IPS DF 6.9 (cell line): ENCODE measurements around the gene AKT3.
"Not testable (repeated sequence)": the region's sequence is repeated elsewhere in the genome, so short reads cannot be mapped to it uniquely, and the experiment has no call there.

Experiments
- DNase-seq: peaks from one replicate; pipeline ENCODE4 v3.0.0-alpha.2; 2013; ENCODE audit warnings: low read depth, low spot score
- H3K27ac ChIP-seq: one replicate; pipeline ENCODE4 v1.5.1; 2013; ENCODE audit warnings: low read length, control low read depth
- H3K27me3 ChIP-seq: 2 replicates; pipeline ENCODE4 v1.6.1; 2013; ENCODE audit warnings: mild to moderate bottlenecking, low read length; ENCODE audit not compliant: control insufficient read depth, insufficient read depth
- H3K36me3 ChIP-seq: 2 replicates; pipeline ENCODE4 v1.6.1; 2013; ENCODE audit warnings: low read length; ENCODE audit not compliant: control insufficient read depth, insufficient read depth
- H3K4me1 ChIP-seq: 2 replicates; pipeline ENCODE4 v1.6.1; 2013; ENCODE audit warnings: low read length; ENCODE audit not compliant: control insufficient read depth, insufficient read depth
- H3K4me3 ChIP-seq: 2 replicates; pipeline ENCODE4 v1.5.1; 2013; ENCODE audit warnings: mild to moderate bottlenecking, low read length
- H3K9me3 ChIP-seq: 2 replicates; pipeline ENCODE4 v1.6.1; 2013; ENCODE audit warnings: low read length, inconsistent platforms; ENCODE audit not compliant: control insufficient read depth, insufficient read depth
- WGBS: extraction: QIAGEN DNeasy Blood & Tissue Kit; methylation state at CpG from one replicate; pipeline ENCODE4 v1.1.7; 2013; ENCODE audit warnings: mixed read lengths, missing lambda C conversion rate; ENCODE audit not compliant: insufficient read length, insufficient coverage; 5-methylcytosine and 5-hydroxymethylcytosine counted together

AKT3 gene

DNA sequence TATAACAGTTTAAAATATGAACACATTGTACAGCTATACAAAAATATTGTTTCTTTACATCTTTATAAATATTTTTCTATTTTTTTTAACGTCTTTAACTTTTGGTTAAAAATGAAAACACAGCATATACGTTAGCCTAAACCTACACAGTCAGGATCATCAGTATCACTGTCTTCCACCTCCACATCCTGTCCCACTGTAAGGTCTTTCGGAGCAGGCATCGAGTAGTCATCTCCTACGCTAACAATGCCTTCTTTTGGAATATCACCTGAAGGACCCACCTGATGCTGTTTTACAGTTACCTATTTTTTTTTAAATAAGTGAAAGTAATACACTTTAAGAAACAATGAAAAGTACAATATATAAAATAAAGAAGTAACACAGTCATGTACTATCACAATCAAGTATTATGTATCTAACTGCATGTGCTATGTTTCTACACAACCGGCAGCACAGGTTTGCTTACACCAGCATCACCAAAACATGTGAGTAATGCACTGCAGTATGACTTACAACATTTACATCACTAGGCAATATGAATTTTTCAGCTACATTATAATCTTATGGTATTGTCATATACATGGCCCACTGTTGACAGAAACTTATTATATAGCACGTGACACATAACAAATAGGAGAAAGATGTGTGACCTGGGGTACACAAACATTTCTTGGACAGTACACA, 254.4 kb downstream of the AKT3 start:
- Histone ChIP-seq H3K4me1 (no peaks in the 10 kb centered on the region), H3K27ac (no peak overlapping the region), H3K9me3 (no peaks in the 10 kb centered on the region), H3K4me3 (no peak overlapping the region), H3K27me3 (no peaks in the 10 kb centered on the region), H3K36me3 (no peaks in the 10 kb centered on the region)
- DNase-seq: no peak
- no CpG with 5 or more reads among the region's 7 CpGs for WGBS

DNA sequence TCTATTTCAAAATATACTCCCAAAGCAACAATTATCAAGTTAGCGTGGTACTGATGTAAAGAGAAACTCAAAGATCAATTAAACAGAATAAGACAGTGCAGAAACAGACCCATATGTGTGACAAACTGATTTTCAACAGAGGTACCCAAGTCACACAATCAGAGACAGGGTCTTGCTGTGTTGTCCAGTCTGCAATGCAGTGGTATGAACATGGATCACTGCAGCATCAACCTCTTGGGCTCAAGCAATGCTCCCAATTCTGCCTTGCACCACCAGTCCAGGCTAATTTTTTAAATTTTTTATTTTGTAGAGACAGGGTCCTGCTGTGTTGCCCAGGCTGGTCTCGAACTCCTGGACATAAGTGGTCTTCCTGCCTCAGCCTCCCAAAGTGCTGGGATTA, 255.6 kb downstream of the AKT3 start:
- no CpG with 5 or more reads among the region's 2 CpGs for WGBS
- Histone ChIP-seq H3K9me3 (no peaks in the 10 kb centered on the region), H3K36me3 (no peaks in the 10 kb centered on the region), H3K27me3 (no peaks in the 10 kb centered on the region), H3K4me1 (no peaks in the 10 kb centered on the region), H3K27ac (no peak overlapping the region), H3K4me3 (no peak overlapping the region)
- no peak for DNase-seq

DNA sequence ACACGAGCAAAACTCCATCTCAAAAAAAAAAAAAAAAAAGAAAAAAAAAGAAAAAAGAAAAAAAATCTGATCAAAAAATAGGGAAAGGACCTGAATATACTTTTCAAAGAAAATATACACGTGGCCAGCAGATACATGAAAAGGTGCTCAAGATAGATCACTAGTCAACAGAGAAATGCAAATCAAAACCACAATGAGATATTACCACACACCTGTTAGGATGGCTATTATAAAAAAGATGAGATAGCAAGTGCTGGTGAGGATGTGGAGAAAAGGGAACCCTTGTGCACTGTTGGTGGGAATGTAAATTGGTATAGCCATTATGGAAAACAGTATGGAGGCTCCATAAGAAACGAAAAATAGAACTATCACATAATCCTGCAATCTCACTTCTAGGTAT, 260.8 kb downstream of the AKT3 start:
- H3K27ac ChIP-seq: not testable (repeated sequence)

DNA sequence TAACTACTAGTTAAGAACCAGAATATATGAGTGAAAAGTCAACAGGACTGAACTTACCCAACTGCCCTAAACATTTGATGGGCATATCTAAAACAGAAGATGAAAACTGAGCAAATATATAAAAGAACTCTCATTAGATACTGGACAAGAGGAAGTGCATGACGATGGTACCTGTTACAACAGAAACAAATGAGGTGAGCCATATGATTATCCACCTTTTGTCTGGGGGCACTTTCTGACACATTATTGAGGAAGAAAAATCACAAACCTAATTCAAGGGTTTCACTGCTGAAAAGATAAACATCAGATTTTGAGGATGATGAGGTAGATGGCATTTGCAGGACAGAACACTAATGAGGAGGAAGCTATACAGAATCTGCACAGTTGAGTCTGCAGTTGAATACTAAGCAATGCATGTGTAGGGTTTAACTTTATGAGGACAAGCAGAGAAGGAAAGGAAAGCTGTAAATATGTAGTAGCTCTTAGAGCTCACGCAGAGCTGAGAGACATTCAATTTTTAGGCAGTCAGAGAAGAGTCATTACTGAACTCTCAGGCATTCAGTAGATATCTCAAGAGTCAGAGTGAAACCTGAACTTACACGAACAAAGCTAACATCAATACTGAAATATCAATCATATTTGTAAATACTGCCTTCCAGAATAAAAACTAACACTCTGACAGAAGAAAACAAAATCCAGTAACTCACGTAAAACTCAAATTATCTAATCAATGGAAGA, 262.1 kb downstream of the AKT3 start:
- no peaks in the 10 kb centered on the region for H3K36me3 ChIP-seq
- DNase-seq: no peak
- H3K27ac ChIP-seq: no peak overlapping the region
- no peaks in the 10 kb centered on the region for H3K9me3 ChIP-seq
- no peaks in the 10 kb centered on the region for H3K27me3 ChIP-seq
- no peak overlapping the region for H3K4me3 ChIP-seq
- no CpG with 5 or more reads among the region's 4 CpGs for WGBS
- H3K4me1 ChIP-seq: no peaks in the 10 kb centered on the region

More for the DNA sequence above, 260.8 kb downstream of the AKT3 start:
- WGBS: no CpG with 5 or more reads among the region's 3 CpGs
- not testable (repeated sequence) for H3K4me1 ChIP-seq, H3K36me3 ChIP-seq, H3K4me3 ChIP-seq, DNase-seq, H3K27me3 ChIP-seq, H3K9me3 ChIP-seq

DNA sequence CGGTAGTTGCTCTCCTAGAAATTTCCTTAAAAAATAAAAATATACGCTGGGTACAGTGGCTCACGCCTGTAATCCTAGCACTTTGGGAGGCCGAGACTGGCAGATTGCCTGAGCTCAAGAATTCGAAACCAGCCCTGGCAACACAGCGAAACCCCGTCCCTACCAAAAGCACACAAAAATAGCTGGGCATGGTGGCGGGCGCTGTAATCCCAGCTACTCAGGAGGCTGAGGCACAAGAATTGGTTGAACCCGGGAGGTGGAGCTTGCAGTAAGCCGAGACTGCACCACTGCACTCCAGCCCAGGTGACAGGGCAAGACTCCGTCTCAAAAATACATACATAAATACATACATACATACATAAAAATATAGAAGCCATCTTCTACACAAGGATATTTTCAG, 262.8 kb downstream of the AKT3 start:
- H3K9me3 ChIP-seq: no peaks in the 10 kb centered on the region
- no peaks in the 10 kb centered on the region for H3K27me3 ChIP-seq
- no peak for DNase-seq
- H3K4me3 ChIP-seq: no peak overlapping the region
- H3K4me1 ChIP-seq: no peaks in the 10 kb centered on the region
- no peak overlapping the region for H3K27ac ChIP-seq
- WGBS: no CpG with 5 or more reads among the region's 12 CpGs
- no peaks in the 10 kb centered on the region for H3K36me3 ChIP-seq

DNA sequence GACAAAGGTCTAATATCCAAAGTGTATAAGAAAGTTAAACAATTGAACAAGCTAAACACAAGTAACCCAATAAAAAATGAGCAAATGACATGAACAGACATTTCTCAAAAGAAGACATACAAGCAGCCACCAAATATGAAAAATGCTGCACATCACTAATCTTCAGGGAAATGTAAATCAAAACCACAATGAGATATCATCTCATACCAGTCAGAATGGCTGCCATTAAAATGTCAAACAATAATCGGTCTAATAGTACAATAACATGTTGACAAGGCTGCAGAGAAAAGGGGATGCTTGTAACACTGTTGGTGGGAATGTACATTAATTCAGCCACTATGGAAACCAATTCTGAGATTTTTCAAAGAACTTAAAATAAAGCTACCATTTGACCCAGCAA, 264.1 kb downstream of the AKT3 start:
- Histone ChIP-seq H3K27ac (no peak overlapping the region), H3K9me3 (no peaks in the 10 kb centered on the region), H3K4me3 (no peak overlapping the region), H3K4me1 (no peaks in the 10 kb centered on the region), H3K36me3 (no peaks in the 10 kb centered on the region), H3K27me3 (no peaks in the 10 kb centered on the region)
- WGBS: no CpG with 5 or more reads among the region's 1 CpG
- no peak for DNase-seq

DNA sequence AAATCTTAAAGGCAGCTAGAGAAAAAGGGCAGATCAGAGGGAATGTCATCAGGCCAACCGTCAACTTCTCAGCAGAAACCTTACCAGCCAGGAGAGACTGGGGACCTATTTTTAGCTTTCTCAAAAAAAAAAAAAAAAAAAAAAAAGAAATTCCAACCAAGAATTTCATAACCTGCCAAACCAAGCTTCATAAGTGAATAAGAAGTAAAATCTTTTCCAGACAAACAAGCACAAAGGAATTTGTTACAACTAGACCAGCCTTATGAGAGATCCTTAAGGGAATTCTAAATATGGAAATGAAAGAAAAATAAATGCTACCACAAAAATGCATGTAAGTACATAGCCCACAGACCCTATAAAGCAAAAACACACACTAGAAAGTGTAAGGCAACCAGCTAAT, 267.7 kb downstream of the AKT3 start:
- no peak for DNase-seq
- no peaks in the 10 kb centered on the region for H3K4me1 ChIP-seq
- H3K36me3 ChIP-seq: no peaks in the 10 kb centered on the region
- WGBS: no CpG with 5 or more reads among the region's 1 CpG
- no peak overlapping the region for H3K4me3 ChIP-seq
- no peak overlapping the region for H3K27ac ChIP-seq
- H3K27me3 ChIP-seq: no peaks in the 10 kb centered on the region
- H3K9me3 ChIP-seq: no peaks in the 10 kb centered on the region

DNA sequence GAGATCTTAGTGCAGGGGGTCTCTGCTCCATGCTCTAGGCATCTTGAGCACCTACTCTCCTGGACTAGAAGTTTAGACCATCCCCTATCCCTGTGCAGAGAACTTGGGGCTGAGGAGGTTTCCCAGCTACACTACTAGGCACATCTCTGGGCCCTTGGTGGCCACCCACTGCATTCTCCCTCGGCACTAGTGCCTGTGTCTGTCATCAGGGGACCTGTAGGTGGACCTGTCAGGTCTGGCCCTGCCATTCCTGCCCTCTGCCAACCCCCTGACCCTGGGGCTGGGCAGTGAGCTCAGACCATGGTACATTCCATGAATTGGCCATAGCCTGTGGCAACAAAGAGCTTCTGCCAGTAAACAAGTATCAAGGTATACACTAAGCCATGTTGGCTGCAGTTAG, 269.1 kb downstream of the AKT3 start:
- DNase-seq: no peak
- Histone ChIP-seq H3K36me3 (no peaks in the 10 kb centered on the region), H3K4me3 (no peak overlapping the region), H3K27ac (no peak overlapping the region), H3K27me3 (no peaks in the 10 kb centered on the region), H3K9me3 (no peaks in the 10 kb centered on the region), H3K4me1 (no peaks in the 10 kb centered on the region)
- WGBS: no CpG with 5 or more reads among the region's 1 CpG

DNA sequence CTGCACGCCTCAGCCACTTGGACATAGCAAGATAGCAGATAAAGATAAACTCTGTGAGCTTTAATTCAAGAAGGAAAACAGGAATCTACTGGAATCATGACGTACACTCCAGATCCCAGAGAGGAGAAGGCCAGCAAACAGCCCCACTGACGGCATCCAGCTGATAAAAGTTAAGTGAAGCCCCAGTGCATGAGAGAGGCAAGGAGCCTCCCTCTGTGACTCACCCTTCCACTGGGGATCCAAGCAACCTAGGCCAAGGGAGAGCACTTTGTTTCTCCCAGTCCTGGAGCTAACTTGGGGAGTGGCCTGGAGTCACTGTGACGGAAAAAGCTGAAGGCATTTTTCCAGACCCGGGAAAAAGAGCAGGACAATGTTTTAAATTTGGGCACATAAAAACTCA, 270.0 kb downstream of the AKT3 start:
- no CpG with 5 or more reads among the region's 5 CpGs for WGBS
- DNase-seq: no peak
- H3K36me3 ChIP-seq: no peaks in the 10 kb centered on the region

DNA sequence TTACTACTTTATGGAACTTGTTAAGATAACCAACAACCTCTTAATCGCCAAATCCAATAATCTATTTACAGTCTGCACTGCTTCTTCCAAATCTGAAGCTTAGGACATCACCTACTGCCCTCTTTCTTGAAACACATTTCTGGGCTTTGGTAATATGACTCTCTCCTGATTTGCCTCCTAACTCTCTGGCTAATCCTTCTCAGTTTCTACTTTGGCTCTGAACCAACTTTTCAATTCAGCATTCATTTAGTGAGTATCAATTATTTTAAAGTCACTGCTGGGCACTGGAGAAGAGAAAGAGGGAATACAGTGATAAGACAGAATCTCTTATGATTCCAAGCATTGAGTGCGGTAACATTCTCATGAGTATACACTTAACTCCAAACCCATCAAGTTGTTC, 275.0 kb downstream of the AKT3 start:
- no peak for DNase-seq
- Histone ChIP-seq H3K36me3 (no peaks in the 10 kb centered on the region), H3K27me3 (no peaks in the 10 kb centered on the region), H3K9me3 (no peaks in the 10 kb centered on the region), H3K4me3 (no peak overlapping the region), H3K4me1 (no peaks in the 10 kb centered on the region), H3K27ac (no peak overlapping the region)
- no CpG with 5 or more reads among the region's 2 CpGs for WGBS

More for the DNA sequence above, 270.0 kb downstream of the AKT3 start:
- no peaks in the 10 kb centered on the region for H3K27me3 ChIP-seq
- no peak overlapping the region for H3K27ac ChIP-seq
- no peaks in the 10 kb centered on the region for H3K4me1 ChIP-seq
- H3K4me3 ChIP-seq: no peak overlapping the region
- no peaks in the 10 kb centered on the region for H3K9me3 ChIP-seq

DNA sequence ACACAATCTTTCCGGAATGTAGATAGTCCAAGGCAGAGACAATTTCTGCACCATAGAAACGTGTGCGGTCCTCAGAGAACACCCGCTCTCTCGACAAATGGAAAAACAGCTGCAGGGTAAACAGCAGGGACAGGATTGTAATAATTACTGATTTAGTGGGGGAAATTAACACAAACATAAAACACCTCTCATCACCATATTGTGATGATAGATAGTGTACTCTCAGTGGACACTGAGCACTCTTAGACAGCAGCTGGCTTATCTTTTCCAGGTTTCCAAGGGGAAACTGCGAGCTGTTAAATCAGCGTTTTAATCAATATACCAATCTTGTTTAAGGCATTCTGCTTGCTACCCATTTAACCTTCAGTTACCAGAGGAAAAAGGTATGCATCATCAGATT, 277.1 kb downstream of the AKT3 start:
- no peak overlapping the region for H3K27ac ChIP-seq
- H3K4me1 ChIP-seq: no peaks in the 10 kb centered on the region
- H3K4me3 ChIP-seq: no peak overlapping the region
- H3K36me3 ChIP-seq: no peaks in the 10 kb centered on the region
- no peaks in the 10 kb centered on the region for H3K9me3 ChIP-seq
- no peak for DNase-seq
- no peaks in the 10 kb centered on the region for H3K27me3 ChIP-seq
- no CpG with 5 or more reads among the region's 7 CpGs for WGBS
